HepG2 (cell line): ENCODE results near the gene LHX1. TPM values are rescaled to one million over a fixed set of nuclear protein-coding genes. Genes with fewer than 3 reads are reported as not detected.

ENCODE experiments used
- ATAC-seq: fragments of 200-7000 bp; cut with Tn5 transposase; 3 replicates; pipeline ENCODE4 v1.9.1; 2020; ENCODE audit warnings: mild to moderate bottlenecking, moderate library complexity
- BruUV-seq: library from RNA; stranded (reverse); fragments of 400-500 nt; replicated peaks from 2 replicates; lab custom pipeline; 2021; lab: Mats Ljungman, UMichigan
- CTCF ChIA-PET: fragments of 300-600 bp; formaldehyde crosslinking; extraction: SDS; loops from one replicate; lab custom pipeline; 2021; ENCODE audit warnings: low total read pairs, inconsistent platforms, low intra/inter-chr PET ratio; lab: Yijun Ruan, JAX
- POLR2A ChIA-PET: fragments of 350-600 bp; sonication (Branson Sonifier 250); formaldehyde crosslinking; loops from one replicate; lab custom pipeline; 2020; ENCODE audit warnings: antibody characterized with exemption, inconsistent platforms; lab: Yijun Ruan, JAX
- DNase-seq: peaks from one replicate; pipeline ENCODE4 v3.0.0-alpha.2; 2015; ENCODE audit warnings: low spot score
- FAIRE-seq: peaks from 3 replicates; lab custom pipeline; 2011; peaks lifted over from hg19 to GRCh38; lab: Jason Lieb, UNC
- H2AFZ ChIP-seq: one replicate; pipeline ENCODE4 v1.6.1; 2011; ENCODE audit warnings: low read length, inconsistent platforms
- H3K27ac ChIP-seq: fragments of 300-600 bp; 3 replicates; pipeline ENCODE4 v1.8.0; 2011; ENCODE audit warnings: mixed run types, mild to moderate bottlenecking, mixed read lengths, low read length, inconsistent platforms; ENCODE audit not compliant: insufficient read depth; ENCODE audit errors: extremely low read length
- H3K27me3 ChIP-seq, 2 experiments: fragments of 200-600 bp in 1 of 2; 2 replicates in 1 of 2; 3 replicates in 1 of 2; pipeline versions ENCODE4 v1.6.0 to v1.8.0; 2011; ENCODE audit warnings: low read length in 2 of 2, mild to moderate bottlenecking in 2 of 2, moderate library complexity in 2 of 2, inconsistent platforms in 1 of 2; ENCODE audit not compliant: insufficient read depth in 2 of 2, control insufficient read depth in 1 of 2
- H3K36me3 ChIP-seq, 2 experiments: fragments of 200-600 bp in 1 of 2; replicated peaks in 1 of 2; 2 replicates in 1 of 2; 3 replicates in 1 of 2; pipeline versions ENCODE4 v1.5.1 to v1.8.0; 2011; ENCODE audit warnings: low read length in 2 of 2, inconsistent platforms in 1 of 2; ENCODE audit not compliant: insufficient read depth in 2 of 2, control insufficient read depth in 1 of 2
- H3K4me1 ChIP-seq: 2 replicates; pipeline ENCODE4 v1.5.1; 2012; ENCODE audit warnings: low read length, inconsistent platforms; ENCODE audit not compliant: insufficient read depth
- H3K4me2 ChIP-seq: 2 replicates; pipeline ENCODE4 v1.6.0; 2011; ENCODE audit warnings: low read depth, low read length, inconsistent platforms
- H3K4me3 ChIP-seq, 3 experiments: fragments of 200-600 bp in 1 of 3; sonication (generic), shearing (Covaris generic) in 1 of 3; replicated peaks in 1 of 3; 2 replicates each; pipeline ENCODE4 v1.5.1; 2011 to 2016; ENCODE audit warnings: low read length in 3 of 3, inconsistent platforms in 2 of 3, low read depth in 2 of 3, mild to moderate bottlenecking in 2 of 3, control low read depth in 1 of 3, mixed read lengths in 1 of 3; ENCODE audit not compliant: insufficient read depth in 1 of 3
- H3K79me2 ChIP-seq: one replicate; pipeline ENCODE4 v1.6.1; 2011; ENCODE audit warnings: low read length, inconsistent platforms; ENCODE audit not compliant: insufficient read depth
- H3K9ac ChIP-seq: 2 replicates; pipeline ENCODE4 v1.6.0; 2011; ENCODE audit warnings: mild to moderate bottlenecking, low read depth, low read length, inconsistent platforms; ENCODE audit not compliant: insufficient read depth
- H3K9me3 ChIP-seq: 2 replicates; pipeline ENCODE4 v1.5.1; 2012; ENCODE audit warnings: mild to moderate bottlenecking, low read length
- H4K20me1 ChIP-seq: 2 replicates; pipeline ENCODE4 v1.6.0; 2011; ENCODE audit warnings: inconsistent platforms, mild to moderate bottlenecking, low read length, moderate library complexity; ENCODE audit not compliant: insufficient read depth
- HES4 ChIP-seq: sonication (generic); formaldehyde crosslinking; IDR thresholded peaks from 2 replicates; pipeline ENCODE4 v1.9.0; 2021; ENCODE audit warnings: mild to moderate bottlenecking, missing genetic modification reagents, borderline replicate concordance
- JDP2 ChIP-seq: sonication (generic); formaldehyde crosslinking; IDR thresholded peaks from 2 replicates; pipeline ENCODE4 v1.8.1; 2022; ENCODE audit warnings: missing genetic modification reagents, borderline replicate concordance
- RBFOX2 ChIP-seq: fragments of 200-400 bp; formaldehyde crosslinking; IDR thresholded peaks from 2 replicates; pipeline ENCODE4 v1.6.1; 2017; ENCODE audit warnings: low read depth, mild to moderate bottlenecking, low read length
- SIN3A ChIP-seq: IDR thresholded peaks from 2 replicates; pipeline ENCODE4 v1.6.1; 2011; ENCODE audit warnings: low read depth, mild to moderate bottlenecking, control low read depth, low read length, borderline replicate concordance
- ZNF720 ChIP-seq: sonication (generic); formaldehyde crosslinking; IDR thresholded peaks from 2 replicates; pipeline ENCODE4 v1.4.0; 2020; ENCODE audit warnings: missing genetic modification reagents
- ZSCAN31 ChIP-seq: sonication (generic); formaldehyde crosslinking; IDR thresholded peaks from 2 replicates; pipeline ENCODE4 v1.5.0; 2020; ENCODE audit warnings: low read depth, mild to moderate bottlenecking, missing genetic modification reagents
- WGBS: methylation state at CpG from one replicate; pipeline ENCODE4 v1.1.6; 2017; ENCODE audit warnings: low lambda C conversion rate; 5-methylcytosine and 5-hydroxymethylcytosine counted together
- in situ Hi-C: cut with HindIII; loops from 2 replicates; pipeline ENCODE4 v1.10.0; 2017; ENCODE audit warnings: low pct_unique_long_range_greater_than_20kb; ENCODE audit not compliant: extremely low pct_ligation_motif_present
- intact Hi-C: fragments of 100-400 bp; cut with micrococcal nuclease; formaldehyde crosslinking; loops from one replicate; pipeline ENCODE4 v1.10.0; 2022; ENCODE audit not compliant: unreplicated experiment
- polyA plus RNA-seq, 8 experiments: library from polyadenylated mRNA; depleted of rRNA in 3 of 8; stranded (reverse) in 7 of 8; unstranded in 1 of 8; fragments of >200 nt; fragmentation: Illumina TruSeq in 4 of 8; extraction: Trizol in 4 of 8; gene quantifications; 2 replicates each; pipeline versions ENCODE4 v1.2.1 to v1.2.3, GENCODE V29; 2011 to 2016; ENCODE audit warnings: low read depth in 4 of 8, missing spikeins in 1 of 8, mixed read lengths in 1 of 8; ENCODE audit not compliant: insufficient read depth in 1 of 8
- total RNA-seq, 5 experiments: library from RNA; depleted of rRNA; stranded (reverse); fragments of >200 nt; fragmentation: Illumina TruSeq; extraction: Trizol; gene quantifications; 2 replicates each; pipeline ENCODE4 v1.2.3, GENCODE V29; 2016; ENCODE audit warnings: low read depth in 1 of 5
- TF ChIP-seq, protein P1 (sequence below): sonication (generic); formaldehyde crosslinking; IDR thresholded peaks from 2 replicates; pipeline ENCODE4 v1.4.0; 2020; ENCODE audit warnings: missing genetic modification reagents

LHX1 gene
- total and polyA plus RNA-seq, 2 of the 13 experiments (the other 11 are each of a cell fraction or from before 2014, with no cell fraction given) = not detected

DNA sequence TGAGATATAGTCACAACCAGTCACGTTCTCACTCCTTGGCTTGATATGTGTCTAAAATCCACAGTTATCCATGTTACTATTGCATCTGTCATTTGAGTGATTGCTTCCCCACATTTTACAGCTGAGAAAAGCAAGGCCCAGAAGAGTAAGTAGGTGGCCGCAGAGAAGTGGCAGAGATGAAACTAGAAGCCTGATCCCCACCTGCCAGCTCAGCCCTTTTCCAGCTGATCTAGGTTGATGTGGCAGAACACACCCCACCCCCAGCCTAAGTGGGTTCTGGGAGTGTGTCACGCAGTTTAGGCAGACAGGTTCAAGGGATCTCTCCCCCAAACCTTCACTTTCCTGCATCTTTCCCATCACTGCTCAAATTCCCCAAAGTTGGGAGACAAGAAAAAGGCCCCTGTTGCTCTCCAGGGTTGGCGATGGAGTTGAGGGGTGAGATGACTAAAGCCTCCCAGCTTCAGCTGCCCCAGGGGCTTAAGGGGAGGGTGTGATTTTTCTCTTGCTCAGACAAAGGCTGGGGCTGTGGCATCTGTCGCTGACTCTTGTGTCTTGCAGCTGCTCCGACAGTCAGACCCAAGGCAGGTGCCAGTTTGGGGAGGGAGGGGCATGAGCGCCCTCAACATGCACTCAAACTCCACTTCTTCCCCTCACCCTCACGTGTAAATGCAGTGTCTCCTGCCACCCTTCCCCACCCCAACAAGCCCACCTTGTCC lies 48.9 kb upstream of the LHX1 start:
- H3K9me3 ChIP-seq = no peaks in the 10 kb centered on the region
- no peak for ATAC-seq
- no peak overlapping the region for H2AFZ ChIP-seq
- peaks cover 0 to 5% of the 10 kb centered on the region in 2 experiments; a peak in 3 of 5 replicates for H3K27me3 ChIP-seq
- no peak for TF ChIP-seq ZNF720 (CRISPR knock-in tag)
- TF ChIP-seq, protein P1, sequence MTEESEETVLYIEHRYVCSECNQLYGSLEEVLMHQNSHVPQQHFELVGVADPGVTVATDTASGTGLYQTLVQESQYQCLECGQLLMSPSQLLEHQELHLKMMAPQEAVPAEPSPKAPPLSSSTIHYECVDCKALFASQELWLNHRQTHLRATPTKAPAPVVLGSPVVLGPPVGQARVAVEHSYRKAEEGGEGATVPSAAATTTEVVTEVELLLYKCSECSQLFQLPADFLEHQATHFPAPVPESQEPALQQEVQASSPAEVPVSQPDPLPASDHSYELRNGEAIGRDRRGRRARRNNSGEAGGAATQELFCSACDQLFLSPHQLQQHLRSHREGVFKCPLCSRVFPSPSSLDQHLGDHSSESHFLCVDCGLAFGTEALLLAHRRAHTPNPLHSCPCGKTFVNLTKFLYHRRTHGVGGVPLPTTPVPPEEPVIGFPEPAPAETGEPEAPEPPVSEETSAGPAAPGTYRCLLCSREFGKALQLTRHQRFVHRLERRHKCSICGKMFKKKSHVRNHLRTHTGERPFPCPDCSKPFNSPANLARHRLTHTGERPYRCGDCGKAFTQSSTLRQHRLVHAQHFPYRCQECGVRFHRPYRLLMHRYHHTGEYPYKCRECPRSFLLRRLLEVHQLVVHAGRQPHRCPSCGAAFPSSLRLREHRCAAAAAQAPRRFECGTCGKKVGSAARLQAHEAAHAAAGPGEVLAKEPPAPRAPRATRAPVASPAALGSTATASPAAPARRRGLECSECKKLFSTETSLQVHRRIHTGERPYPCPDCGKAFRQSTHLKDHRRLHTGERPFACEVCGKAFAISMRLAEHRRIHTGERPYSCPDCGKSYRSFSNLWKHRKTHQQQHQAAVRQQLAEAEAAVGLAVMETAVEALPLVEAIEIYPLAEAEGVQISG (CRISPR knock-in tag) = no peak
- TF ChIP-seq ZSCAN31 (CRISPR knock-in tag) = no peak
- TF ChIP-seq JDP2 = no peak
- TF ChIP-seq RBFOX2 = no peak
- TF ChIP-seq HES4 (CRISPR knock-in tag) = no peak
- no peak for TF ChIP-seq SIN3A
- peaks cover 20% of the 10 kb centered on the region for H3K4me1 ChIP-seq
- H4K20me1 ChIP-seq = no peaks in the 10 kb centered on the region
- no peak overlapping the region for H3K27ac ChIP-seq
- no peak overlapping the region for H3K4me3 ChIP-seq
- ChIA-PET CTCF (no interaction called here), POLR2A (no interaction called here)
- FAIRE-seq = no peak
- DNase-seq = no peak
- no peaks in the 10 kb centered on the region for H3K79me2 ChIP-seq
- H3K9ac ChIP-seq = no peak overlapping the region
- no peak overlapping the region for H3K4me2 ChIP-seq
- no TSS peak for BruUV-seq
- in situ Hi-C loops (no loop called here), intact Hi-C loops (no loop called here)
- H3K36me3 ChIP-seq = no peaks in the 10 kb centered on the region
- 49% methylated on average over 6 of the region's 8 CpGs for WGBS
